Measurements from ENCODE around the gene BLOC1S1. TPM values are rescaled to one million over a fixed set of nuclear protein-coding genes. Genes with fewer than 3 reads are reported as not detected.
A peak's percentile ranks its signal among the peaks of the same experiment; 100 is the strongest.

Gene BLOC1S1
- total RNA-seq, 1 experiment from 2014 or later = 85.5 TPM

DNA sequence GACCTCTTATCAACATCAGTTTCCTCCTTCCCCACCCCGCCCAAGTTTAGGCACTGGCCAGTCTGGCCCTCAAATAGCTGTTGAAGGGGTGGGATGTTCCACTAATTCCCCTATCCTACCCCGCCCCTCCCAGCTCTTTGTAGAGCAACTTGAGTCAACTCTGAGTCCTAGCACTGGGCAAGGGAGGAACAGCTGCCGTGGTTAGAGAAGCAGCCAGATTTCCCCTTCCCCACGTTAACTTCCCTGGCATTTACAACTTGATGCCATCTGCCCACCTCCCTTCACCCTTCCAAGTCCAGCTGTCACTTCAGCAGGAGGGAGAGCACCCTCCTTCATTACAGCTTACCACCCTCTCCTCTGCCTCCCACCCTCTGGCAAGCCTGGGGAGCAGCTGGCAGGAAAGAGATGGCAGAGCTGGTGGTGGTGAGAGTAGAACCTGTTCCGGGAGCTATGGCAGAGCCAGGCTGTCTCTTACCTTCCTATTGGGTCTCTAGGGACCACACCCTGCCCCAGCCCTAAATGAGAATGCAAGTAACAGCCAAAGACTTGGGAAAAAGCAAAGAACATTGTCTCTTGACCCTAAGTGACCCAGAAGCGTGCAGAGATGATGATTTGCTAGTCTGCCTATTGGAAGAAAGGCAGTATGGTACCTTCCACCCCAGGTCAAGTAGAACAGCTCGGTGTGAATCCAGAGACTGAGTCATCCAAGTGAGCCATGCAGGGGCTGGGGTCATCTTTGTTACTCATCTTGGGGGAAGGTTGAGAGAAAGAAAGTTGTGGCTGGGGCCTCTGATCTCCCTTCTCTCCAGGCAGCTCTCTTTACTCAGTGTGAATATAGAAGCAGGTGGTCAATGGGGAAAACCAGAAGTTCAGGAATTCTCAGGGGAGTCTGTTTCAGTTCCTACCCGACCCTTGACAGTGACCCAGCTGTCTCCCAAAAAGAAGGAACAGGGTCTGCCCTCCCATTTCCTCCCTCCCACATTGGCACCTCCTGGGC, 1.5 kb downstream of the BLOC1S1 start:
- no peak overlapping the region for H2AFZ ChIP-seq (ENCODE audit: low read depth, low read length, poor library complexity, severe bottlenecking)
- peak overlapping the region; percentile 93 for H3K4me2 ChIP-seq (ENCODE audit: low read length)
- H3K9me2 ChIP-seq (ENCODE audit: insufficient read depth) = no peaks in the 10 kb centered on the region
- ATAC-seq (no peak), DNase-seq (ENCODE audit: low read depth, low spot score) (no peak)
- H3K4me1 ChIP-seq (ENCODE audit: control insufficient read depth in 1 of 2, insufficient read depth in 2 of 2, low read length in 2 of 2) = peaks cover 33 to 58% of the 10 kb centered on the region in 2 experiments
- POLR2A ChIA-PET = interaction anchor here (1.2 kb wide), 1 partner anchor 12 kb away, joined by 4 read pairs; the partner anchor contains the start of gene CD63
- peak overlapping the region; percentile 75 to 94 for H3K4me3 ChIP-seq (replicated peaks in 1 of 2; ENCODE audit: low read depth in 1 of 2, low read length in 2 of 2)
- TF ChIP-seq YY1 (IDR thresholded peaks at IDR 0.05; ENCODE audit: extremely low read depth, insufficient replicate concordance, low read depth, low read length) (no peak), SIN3A (IDR thresholded peaks at IDR 0.05; ENCODE audit: low read depth) (no peak), JUND (IDR thresholded peaks at IDR 0.05) (no peak), POLR2A (IDR thresholded peaks at IDR 0.05; ENCODE audit: borderline replicate concordance, extremely low read depth, insufficient read depth, insufficient read length) (no peak), SRF (IDR thresholded peaks at IDR 0.05; ENCODE audit: low read depth) (no peak), ELF1 (IDR thresholded peaks at IDR 0.05; ENCODE audit: borderline replicate concordance, low read depth) (no peak)
- intact Hi-C loops (cut with micrococcal nuclease) = no loop called here
- peaks cover 14% of the 10 kb centered on the region for H3K79me2 ChIP-seq (ENCODE audit: insufficient read depth, low read length)
- peaks cover 6% of the 10 kb centered on the region; the same call in 1 of the 2 replicates for H3K27me3 ChIP-seq (ENCODE audit: insufficient read depth, low read length)
- BruUV-seq (replicated peaks) = no TSS peak
- H3K9ac ChIP-seq (ENCODE audit: low read length) = peak overlapping the region; percentile 72
- RAD21 ChIA-PET (ENCODE audit: low non-redundant PET in 1 of 2, low total read pairs in 2 of 2, uncharacterized antibody in 2 of 2, unreplicated experiment in 2 of 2) = no interaction called here
- no peaks in the 10 kb centered on the region for H3K9me3 ChIP-seq (ENCODE audit: control insufficient read depth in 1 of 2, insufficient read depth in 1 of 2, low read depth in 1 of 2, low read length in 2 of 2)
- CTCF ChIA-PET = interaction anchor here (0.9 kb wide), 1 partner anchor 335 kb away, joined by 3 read pairs; no protein-coding TSS in a partner anchor
- no peaks in the 10 kb centered on the region for H3K36me3 ChIP-seq (ENCODE audit: control insufficient read depth in 1 of 2, insufficient read depth in 2 of 2, low read length in 2 of 2)
- peak overlapping the region; percentile 84 for H3K27ac ChIP-seq (ENCODE audit: low read depth, low read length)
- no peaks in the 10 kb centered on the region for H4K20me1 ChIP-seq (ENCODE audit: insufficient read depth)

DNA sequence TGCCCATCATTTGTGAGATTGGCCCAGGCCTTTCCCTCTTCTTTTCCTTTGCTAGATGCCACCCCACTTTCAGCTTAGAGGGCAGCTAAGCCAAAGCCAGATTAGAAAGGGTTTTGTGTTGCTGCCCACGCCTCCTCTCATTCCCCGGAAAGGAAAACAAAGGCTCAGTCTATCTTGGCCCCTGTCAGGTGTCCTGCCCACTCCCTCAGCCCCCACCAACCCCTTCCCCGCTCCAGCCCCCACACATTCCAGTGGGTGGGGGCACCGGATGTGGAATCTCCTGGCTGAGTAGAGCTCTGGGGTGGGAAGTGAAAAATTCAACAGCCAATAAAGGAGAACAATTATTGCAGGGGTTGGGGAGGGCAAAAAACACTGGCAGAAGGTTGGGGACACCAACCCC, 2.2 kb downstream of the BLOC1S1 start:
- Histone ChIP-seq H3K4me2 (ENCODE audit: low read length) (peak overlapping the region; percentile 93), H2AFZ (ENCODE audit: low read depth, low read length, poor library complexity, severe bottlenecking) (no peak overlapping the region), H3K9me2 (ENCODE audit: insufficient read depth) (no peaks in the 10 kb centered on the region), H3K4me1 (ENCODE audit: control insufficient read depth in 1 of 2, insufficient read depth in 2 of 2, low read length in 2 of 2) (peaks cover 33 to 58% of the 10 kb centered on the region in 2 experiments), H3K9ac (ENCODE audit: low read length) (no peak overlapping the region), H4K20me1 (ENCODE audit: insufficient read depth) (no peaks in the 10 kb centered on the region), H3K9me3 (ENCODE audit: control insufficient read depth in 1 of 2, insufficient read depth in 1 of 2, low read depth in 1 of 2, low read length in 2 of 2) (no peaks in the 10 kb centered on the region), H3K27ac (ENCODE audit: low read depth, low read length) (no peak overlapping the region), H3K36me3 (ENCODE audit: control insufficient read depth in 1 of 2, insufficient read depth in 2 of 2, low read length in 2 of 2) (0 out of 4 replicates have a peak, but pooled peaks cover 0 to 2% of the 10 kb centered on the region in 2 experiments), H3K27me3 (ENCODE audit: insufficient read depth, low read length) (no peaks in the 10 kb centered on the region), H3K4me3 (replicated peaks in 1 of 2; ENCODE audit: low read depth in 1 of 2, low read length in 2 of 2) (no peak overlapping the region), H3K79me2 (ENCODE audit: insufficient read depth, low read length) (peaks cover 14% of the 10 kb centered on the region)
- no peak for TF ChIP-seq POLR2AphosphoS5 (IDR thresholded peaks at IDR 0.05; ENCODE audit: low read depth, low read length)
- no peak for TF ChIP-seq CEBPB (IDR thresholded peaks at IDR 0.05; ENCODE audit: low read depth)
- TF ChIP-seq, protein P1, sequence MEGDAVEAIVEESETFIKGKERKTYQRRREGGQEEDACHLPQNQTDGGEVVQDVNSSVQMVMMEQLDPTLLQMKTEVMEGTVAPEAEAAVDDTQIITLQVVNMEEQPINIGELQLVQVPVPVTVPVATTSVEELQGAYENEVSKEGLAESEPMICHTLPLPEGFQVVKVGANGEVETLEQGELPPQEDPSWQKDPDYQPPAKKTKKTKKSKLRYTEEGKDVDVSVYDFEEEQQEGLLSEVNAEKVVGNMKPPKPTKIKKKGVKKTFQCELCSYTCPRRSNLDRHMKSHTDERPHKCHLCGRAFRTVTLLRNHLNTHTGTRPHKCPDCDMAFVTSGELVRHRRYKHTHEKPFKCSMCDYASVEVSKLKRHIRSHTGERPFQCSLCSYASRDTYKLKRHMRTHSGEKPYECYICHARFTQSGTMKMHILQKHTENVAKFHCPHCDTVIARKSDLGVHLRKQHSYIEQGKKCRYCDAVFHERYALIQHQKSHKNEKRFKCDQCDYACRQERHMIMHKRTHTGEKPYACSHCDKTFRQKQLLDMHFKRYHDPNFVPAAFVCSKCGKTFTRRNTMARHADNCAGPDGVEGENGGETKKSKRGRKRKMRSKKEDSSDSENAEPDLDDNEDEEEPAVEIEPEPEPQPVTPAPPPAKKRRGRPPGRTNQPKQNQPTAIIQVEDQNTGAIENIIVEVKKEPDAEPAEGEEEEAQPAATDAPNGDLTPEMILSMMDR (IDR thresholded peaks at IDR 0.05 in 2 of 3, conservative IDR thresholded peaks at IDR 0.05 in 1 of 3; ENCODE audit: borderline replicate concordance in 1 of 3, insufficient read depth in 1 of 3, low read depth in 2 of 3, low read length in 2 of 3) = no peak
- TF ChIP-seq, protein P2, sequence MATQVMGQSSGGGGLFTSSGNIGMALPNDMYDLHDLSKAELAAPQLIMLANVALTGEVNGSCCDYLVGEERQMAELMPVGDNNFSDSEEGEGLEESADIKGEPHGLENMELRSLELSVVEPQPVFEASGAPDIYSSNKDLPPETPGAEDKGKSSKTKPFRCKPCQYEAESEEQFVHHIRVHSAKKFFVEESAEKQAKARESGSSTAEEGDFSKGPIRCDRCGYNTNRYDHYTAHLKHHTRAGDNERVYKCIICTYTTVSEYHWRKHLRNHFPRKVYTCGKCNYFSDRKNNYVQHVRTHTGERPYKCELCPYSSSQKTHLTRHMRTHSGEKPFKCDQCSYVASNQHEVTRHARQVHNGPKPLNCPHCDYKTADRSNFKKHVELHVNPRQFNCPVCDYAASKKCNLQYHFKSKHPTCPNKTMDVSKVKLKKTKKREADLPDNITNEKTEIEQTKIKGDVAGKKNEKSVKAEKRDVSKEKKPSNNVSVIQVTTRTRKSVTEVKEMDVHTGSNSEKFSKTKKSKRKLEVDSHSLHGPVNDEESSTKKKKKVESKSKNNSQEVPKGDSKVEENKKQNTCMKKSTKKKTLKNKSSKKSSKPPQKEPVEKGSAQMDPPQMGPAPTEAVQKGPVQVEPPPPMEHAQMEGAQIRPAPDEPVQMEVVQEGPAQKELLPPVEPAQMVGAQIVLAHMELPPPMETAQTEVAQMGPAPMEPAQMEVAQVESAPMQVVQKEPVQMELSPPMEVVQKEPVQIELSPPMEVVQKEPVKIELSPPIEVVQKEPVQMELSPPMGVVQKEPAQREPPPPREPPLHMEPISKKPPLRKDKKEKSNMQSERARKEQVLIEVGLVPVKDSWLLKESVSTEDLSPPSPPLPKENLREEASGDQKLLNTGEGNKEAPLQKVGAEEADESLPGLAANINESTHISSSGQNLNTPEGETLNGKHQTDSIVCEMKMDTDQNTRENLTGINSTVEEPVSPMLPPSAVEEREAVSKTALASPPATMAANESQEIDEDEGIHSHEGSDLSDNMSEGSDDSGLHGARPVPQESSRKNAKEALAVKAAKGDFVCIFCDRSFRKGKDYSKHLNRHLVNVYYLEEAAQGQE (IDR thresholded peaks at IDR 0.05; ENCODE audit: low read depth) = no peak
- TF ChIP-seq EZH2 (IDR thresholded peaks at IDR 0.05) = no peak
- TF ChIP-seq YY1 (IDR thresholded peaks at IDR 0.05; ENCODE audit: extremely low read depth, insufficient replicate concordance, low read depth, low read length) = no peak
- TF ChIP-seq CBX3 (IDR thresholded peaks at IDR 0.05; ENCODE audit: low read depth) = no peak
- TF ChIP-seq SIN3A (IDR thresholded peaks at IDR 0.05; ENCODE audit: low read depth) = no peak
- intact Hi-C loops (cut with micrococcal nuclease) = no loop called here
- no TSS peak for BruUV-seq (replicated peaks)
- CTCF ChIA-PET = interaction anchor here (0.9 to 3.4 kb wide), 2 partner anchors 20 to 334 kb away, joined by 3 to 35 read pairs; no protein-coding TSS in a partner anchor
- no peak for DNase-seq (ENCODE audit: low read depth, low spot score)
- RAD21 ChIA-PET (ENCODE audit: low non-redundant PET in 1 of 2, low total read pairs in 2 of 2, uncharacterized antibody in 2 of 2, unreplicated experiment in 2 of 2) = no interaction called here
- no peak for ATAC-seq
- POLR2A ChIA-PET = no interaction called here
